GM21576 (cell line): Measurements from ENCODE around the gene INPP4B.

Source experiments
- ATAC-seq: cut with Tn5 transposase; IDR thresholded peaks from one replicate; pipeline ENCODE4 v1.9.1; 2021; ENCODE audit warnings: mild to moderate bottlenecking, moderate library complexity; ENCODE audit not compliant: unreplicated experiment

The INPP4B gene

GRCh38 chr4:142846108-142846728 is at the start of gene INPP4B:
TSS of gene INPP4B (minus strand) at chr4:142846301.
- ATAC-seq: no peak

- ATAC-seq: no peak
These were observed 46.9 kb upstream of the INPP4B start for GRCh38 chr4:142893012-142893411.

- ATAC-seq: no peak
These were observed 40.5 kb upstream of the INPP4B start for GRCh38 chr4:142886566-142886965.

GRCh38 chr4:142883040-142883832 is 37.1 kb upstream of the INPP4B start:
- no peak for ATAC-seq

- ATAC-seq: no peak
These were observed 36.1 kb upstream of the INPP4B start for GRCh38 chr4:142882159-142882558.

GRCh38 chr4:142881331-142881730 is 35.2 kb upstream of the INPP4B start:
- no peak for ATAC-seq

GRCh38 chr4:142875117-142875516 is 29.0 kb upstream of the INPP4B start:
- ATAC-seq: no peak

GRCh38 chr4:142874684-142875083 is 28.6 kb upstream of the INPP4B start:
- ATAC-seq: no peak

GRCh38 chr4:142866685-142867084 is 20.6 kb upstream of the INPP4B start:
- ATAC-seq: no peak

GRCh38 chr4:142861351-142861750 is 15.2 kb upstream of the INPP4B start:
- ATAC-seq: no peak

- no peak for ATAC-seq
These were observed 12.9 kb upstream of the INPP4B start for GRCh38 chr4:142858965-142859364.

GRCh38 chr4:142858446-142858845 is 12.3 kb upstream of the INPP4B start:
- no peak for ATAC-seq

- ATAC-seq: no peak
These were observed 10.5 kb upstream of the INPP4B start for GRCh38 chr4:142856576-142856975.

- no peak for ATAC-seq
These were observed 4.4 kb upstream of the INPP4B start for GRCh38 chr4:142850478-142850877.

GRCh38 chr4:142846729-142847596 is 862 bp upstream of the INPP4B start:
- ATAC-seq: no peak

- ATAC-seq: no peak
These were observed 601 bp downstream of the INPP4B start for GRCh38 chr4:142845293-142846107.

GRCh38 chr4:142844782-142845181 is 1.3 kb downstream of the INPP4B start:
- ATAC-seq: no peak

GRCh38 chr4:142840516-142841123 is 5.5 kb downstream of the INPP4B start:
- no peak for ATAC-seq

GRCh38 chr4:142838778-142839177 is 7.3 kb downstream of the INPP4B start:
- no peak for ATAC-seq

GRCh38 chr4:142832022-142832421 is 14.1 kb downstream of the INPP4B start:
- no peak for ATAC-seq
